Fibroblast of the aortic adventitia (primary cell): ENCODE data around the gene MYMX. TPM values are rescaled to one million over a fixed set of nuclear protein-coding genes. Genes with fewer than 3 reads are reported as not detected.
A peak's percentile ranks its signal among the peaks of the same experiment; 100 is the strongest.

Experiments
- DNase-seq: peaks from one replicate; pipeline ENCODE4 v3.0.0-alpha.2; 2010; ENCODE audit warnings: low read depth
- H3K4me3 ChIP-seq: 2 replicates; pipeline ENCODE4 v1.5.1; 2011; ENCODE audit warnings: low read depth, mild to moderate bottlenecking, control low read depth, low read length, moderate library complexity
- total RNA-seq: library from RNA; depleted of rRNA; stranded (reverse); fragments of >200 nt; gene quantifications from 2 replicates; pipeline ENCODE4 v1.2.3, GENCODE V29; 2012; ENCODE audit warnings: low replicate concordance
- TF ChIP-seq, protein P1 (sequence below): IDR thresholded peaks from 2 replicates; pipeline ENCODE4 v1.5.1; 2011; ENCODE audit warnings: mild to moderate bottlenecking, low read length, control low read depth, inconsistent platforms; ENCODE audit not compliant: insufficient read depth

MYMX gene
- total RNA-seq, 1 donor: not detected

DNA sequence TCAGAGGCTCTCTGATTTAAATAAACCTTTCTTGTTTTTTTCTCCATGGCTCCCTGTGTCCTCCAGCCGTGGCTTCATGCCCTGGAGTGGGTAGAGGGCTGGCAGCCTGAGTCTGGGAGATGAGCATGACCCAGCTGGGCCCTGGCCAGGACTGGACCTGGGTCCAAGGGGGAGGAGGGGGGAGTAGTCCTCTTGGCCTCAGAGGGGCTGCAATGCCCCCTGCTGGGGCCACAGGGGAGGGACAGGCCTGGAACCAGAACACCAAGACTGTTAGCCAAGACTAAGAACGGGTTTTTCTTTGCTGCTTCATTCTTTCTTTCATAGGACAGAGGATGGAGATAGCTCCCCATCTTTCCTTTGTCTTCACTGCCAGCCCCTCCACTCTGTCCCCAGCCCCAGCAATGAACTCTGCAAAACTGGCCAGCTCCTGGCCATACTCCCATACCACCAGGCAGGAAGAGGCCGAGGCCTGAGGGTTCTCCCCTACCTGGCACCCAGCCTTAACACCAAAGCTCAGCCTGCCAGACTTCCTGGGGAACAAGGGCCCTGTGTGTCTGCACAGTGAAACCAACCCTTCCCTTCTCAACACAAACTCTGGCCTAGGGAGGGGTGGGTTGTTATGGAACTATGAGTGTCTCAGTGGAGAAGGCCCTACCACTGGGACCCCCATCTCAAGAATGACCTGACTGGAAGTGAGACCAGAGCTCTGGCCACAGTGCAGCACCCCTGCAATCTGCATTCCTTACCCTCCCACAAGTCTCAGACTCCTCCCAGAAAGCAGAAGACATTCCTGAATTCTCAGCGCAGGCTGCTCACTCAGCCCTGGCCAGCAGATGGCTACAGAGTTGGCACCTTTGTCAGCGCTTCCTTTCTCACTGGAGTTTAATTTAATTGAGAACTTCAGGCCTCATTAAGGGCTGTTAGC lies 17.6 kb downstream of the MYMX start:
- TF ChIP-seq, protein P1, sequence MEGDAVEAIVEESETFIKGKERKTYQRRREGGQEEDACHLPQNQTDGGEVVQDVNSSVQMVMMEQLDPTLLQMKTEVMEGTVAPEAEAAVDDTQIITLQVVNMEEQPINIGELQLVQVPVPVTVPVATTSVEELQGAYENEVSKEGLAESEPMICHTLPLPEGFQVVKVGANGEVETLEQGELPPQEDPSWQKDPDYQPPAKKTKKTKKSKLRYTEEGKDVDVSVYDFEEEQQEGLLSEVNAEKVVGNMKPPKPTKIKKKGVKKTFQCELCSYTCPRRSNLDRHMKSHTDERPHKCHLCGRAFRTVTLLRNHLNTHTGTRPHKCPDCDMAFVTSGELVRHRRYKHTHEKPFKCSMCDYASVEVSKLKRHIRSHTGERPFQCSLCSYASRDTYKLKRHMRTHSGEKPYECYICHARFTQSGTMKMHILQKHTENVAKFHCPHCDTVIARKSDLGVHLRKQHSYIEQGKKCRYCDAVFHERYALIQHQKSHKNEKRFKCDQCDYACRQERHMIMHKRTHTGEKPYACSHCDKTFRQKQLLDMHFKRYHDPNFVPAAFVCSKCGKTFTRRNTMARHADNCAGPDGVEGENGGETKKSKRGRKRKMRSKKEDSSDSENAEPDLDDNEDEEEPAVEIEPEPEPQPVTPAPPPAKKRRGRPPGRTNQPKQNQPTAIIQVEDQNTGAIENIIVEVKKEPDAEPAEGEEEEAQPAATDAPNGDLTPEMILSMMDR: peak; percentile 96
- H3K4me3 ChIP-seq: no peak overlapping the region
- DNase-seq: peak; percentile 85

DNA sequence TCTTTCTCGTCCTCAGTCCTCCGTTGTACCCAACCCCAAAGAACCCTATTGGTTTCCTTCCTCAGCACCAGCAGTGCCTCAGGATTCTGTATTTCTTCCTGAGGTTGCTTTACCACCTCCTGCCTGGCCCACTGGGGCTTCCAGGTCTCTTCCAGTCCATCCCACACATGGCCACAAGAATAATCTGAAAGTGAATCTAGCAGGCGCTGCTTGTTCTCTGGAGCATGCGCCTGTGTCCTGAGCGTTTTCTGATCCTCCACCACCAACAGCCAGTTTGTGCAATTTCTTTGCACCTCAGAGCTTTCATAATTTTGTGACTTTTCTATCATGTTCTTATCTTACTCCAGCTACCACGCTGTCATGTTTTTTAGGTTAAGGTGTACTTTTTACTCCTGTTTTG lies 18.5 kb downstream of the MYMX start:
- no peak for DNase-seq
- no peak overlapping the region for H3K4me3 ChIP-seq
- TF ChIP-seq, protein P1: no peak

DNA sequence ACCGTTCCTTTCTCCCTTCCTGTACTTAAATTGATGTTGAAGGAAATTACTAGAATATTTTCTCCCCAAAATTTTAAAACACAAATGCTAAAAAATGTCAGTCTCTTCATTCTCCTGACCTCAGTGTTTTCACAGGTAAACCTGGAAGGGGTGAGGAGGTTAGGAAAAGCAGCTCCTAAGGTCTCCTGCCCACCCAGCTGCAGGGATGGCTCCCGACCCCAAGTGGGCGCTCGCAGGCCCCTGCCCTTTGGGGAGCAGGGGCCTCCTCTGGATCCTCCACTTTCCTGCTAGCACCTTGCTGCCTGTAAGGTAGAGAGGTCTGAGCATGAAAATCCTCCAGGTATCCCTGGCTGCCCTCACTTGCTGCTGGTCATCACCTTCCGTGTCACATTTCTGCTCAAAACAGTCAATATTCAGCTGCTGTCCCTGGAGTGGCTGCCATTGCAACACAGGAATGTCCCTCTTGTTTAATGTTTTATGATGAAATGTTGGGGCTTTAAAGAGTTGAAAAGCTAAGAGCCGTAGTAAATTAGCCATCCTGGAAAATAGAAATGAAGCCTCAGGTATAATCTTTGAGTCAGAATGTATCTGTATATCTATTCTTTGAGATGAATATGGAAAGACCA lies 19.3 kb downstream of the MYMX start:
- TF ChIP-seq, protein P1: no peak
- DNase-seq: no peak
- no peak overlapping the region for H3K4me3 ChIP-seq

DNA sequence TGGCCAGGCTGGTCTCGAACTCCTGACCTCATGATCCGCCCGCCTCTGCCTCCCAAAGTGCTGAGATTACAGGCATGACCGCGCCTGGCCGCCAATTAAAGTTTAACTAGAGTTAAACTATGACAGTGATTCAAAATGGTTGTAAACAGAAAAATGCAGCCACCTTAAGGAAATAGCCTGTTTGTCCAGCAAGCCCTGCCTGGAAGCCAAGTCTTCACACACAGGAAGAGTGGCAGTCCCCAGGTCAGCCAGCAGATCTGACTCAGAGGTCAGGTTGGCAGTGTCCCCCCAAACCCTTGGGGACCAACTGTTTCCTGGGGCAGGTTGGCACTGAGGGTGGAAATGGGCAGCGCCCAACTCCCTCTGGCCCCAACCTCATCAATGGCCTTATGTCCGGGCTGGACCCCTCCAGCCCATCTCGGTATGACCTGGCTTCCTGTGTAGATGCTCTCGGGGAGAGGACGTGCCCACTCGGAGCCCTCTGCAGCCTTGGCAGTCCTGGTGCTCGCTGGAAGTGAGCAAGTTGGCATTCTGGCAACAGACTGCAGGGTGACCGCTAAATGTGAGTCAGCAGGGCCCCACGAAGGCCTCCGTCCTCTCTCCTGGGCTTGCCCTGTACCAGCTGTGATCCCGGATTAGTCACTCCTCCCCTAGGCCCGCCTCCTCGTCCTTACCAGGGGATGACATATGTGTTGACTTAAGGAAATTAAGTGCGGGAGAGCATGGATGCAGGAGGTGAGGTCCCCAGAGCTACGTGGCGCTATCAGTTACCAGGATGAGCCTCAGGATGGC lies 20.5 kb downstream of the MYMX start:
- H3K4me3 ChIP-seq: peak overlapping the region; percentile 67
- peak; percentile 88 for DNase-seq
- TF ChIP-seq, protein P1: no peak

DNA sequence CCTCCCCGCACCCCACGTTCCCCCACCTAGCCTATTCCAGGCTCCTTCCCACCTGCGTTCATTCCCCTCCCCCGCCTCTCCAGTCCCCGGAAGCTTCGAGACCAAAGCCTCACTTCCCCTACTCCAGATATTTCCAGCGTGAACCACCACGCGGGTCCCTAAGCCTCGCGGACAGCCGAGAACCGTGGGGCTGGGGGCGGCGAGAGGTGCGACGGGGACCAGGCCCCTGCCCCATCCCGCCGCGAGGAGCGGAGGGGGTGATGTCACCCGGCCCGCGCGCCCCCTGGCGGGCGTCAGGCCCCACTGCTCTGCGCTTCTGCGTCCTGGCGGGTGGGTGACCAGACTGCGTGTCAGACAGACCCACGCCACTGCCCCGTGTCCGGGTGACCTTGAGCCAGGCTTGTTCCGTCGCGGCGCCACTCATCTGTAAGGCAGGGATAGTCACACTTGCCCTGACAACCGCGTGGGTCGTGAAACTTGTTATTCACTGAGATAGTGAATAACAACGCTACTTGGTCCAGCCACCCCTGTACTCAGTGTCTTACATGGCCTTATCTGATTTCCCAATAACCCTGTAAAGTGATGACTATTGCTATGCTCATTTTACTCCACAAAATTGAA lies 21.2 kb downstream of the MYMX start:
- H3K4me3 ChIP-seq: peak overlapping the region; percentile 67
- DNase-seq: peak; percentile 59
- TF ChIP-seq, protein P1: peak; percentile 84

DNA sequence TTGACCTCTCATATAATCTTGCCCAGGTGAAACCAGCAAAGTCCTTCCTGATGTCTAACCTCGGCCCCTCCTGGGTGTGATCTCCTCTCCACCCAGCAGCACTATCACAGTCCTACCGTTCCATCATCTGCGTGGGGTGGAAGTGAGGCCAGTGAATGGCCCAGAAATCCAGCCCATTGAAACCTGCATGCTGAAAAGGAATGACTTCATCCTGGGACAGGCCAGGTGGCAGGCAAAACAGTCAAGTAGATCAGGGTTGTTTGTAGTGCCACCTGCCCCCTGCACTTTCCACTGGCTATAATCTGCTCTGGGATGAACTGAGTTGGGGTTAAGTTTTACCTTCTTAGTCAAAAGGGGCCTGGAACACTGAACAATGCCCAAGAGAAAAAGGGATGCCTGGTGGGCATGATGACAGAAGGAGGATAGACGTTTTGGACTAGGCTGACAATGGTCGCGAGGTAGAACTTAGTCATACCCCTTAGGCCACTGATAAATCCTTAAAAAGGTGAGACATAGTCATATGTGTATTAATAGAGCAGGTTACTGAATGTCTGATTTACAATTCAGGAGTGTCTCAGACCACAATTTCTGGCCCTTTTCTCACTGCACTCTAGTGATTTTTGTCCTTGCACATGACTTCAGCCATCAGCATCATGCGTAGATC lies 22.1 kb downstream of the MYMX start:
- no peak for DNase-seq
- TF ChIP-seq, protein P1: no peak
- H3K4me3 ChIP-seq: no peak overlapping the region
